HCT116 (cell line): Measurements from ENCODE around the gene SIPA1L3. TPM values are rescaled to one million over a fixed set of nuclear protein-coding genes. Genes with fewer than 3 reads are reported as not detected.

Experiments
- ATAC-seq: fragments of 200-7000 bp; cut with Tn5 transposase; 2 replicates; pipeline ENCODE4 v1.9.1; 2020; ENCODE audit warnings: mild to moderate bottlenecking, moderate library complexity
- BruUV-seq: library from RNA; stranded (reverse); fragments of 400-500 nt; replicated peaks from 2 replicates; lab custom pipeline; 2021; lab: Mats Ljungman, UMichigan
- CTCF ChIA-PET: fragments of 300-600 bp; sonication (Branson Sonifier 250); formaldehyde crosslinking; loops from one replicate; lab custom pipeline; 2021; ENCODE audit warnings: antibody characterized with exemption; lab: Charles Lee
- POLR2A ChIA-PET: fragments of 300-600, 350-600 bp; sonication (Branson Sonifier 250); formaldehyde crosslinking; loops from one replicate; lab custom pipeline; 2021; ENCODE audit warnings: antibody characterized with exemption; lab: Charles Lee
- RAD21 ChIA-PET, 2 experiments: fragments of 300-600 bp; sonication (Branson Sonifier 250); formaldehyde crosslinking; loops; one replicate each; lab custom pipeline; 2023; ENCODE audit warnings: low total read pairs in 2 of 2; ENCODE audit not compliant: uncharacterized antibody in 2 of 2, unreplicated experiment in 2 of 2, low non-redundant PET in 1 of 2; lab: Charles Lee
- DNase-seq: peaks from one replicate; pipeline ENCODE4 v3.0.0-alpha.2; 2010; ENCODE audit warnings: low read depth, low spot score
- H2AFZ ChIP-seq: fragments of 200-600 bp; shearing (Covaris generic), sonication (generic); 2 replicates; pipeline ENCODE4 v1.6.1; 2017; ENCODE audit warnings: low read depth, mixed run types, mixed read lengths, antibody characterized with exemption, low read length; ENCODE audit not compliant: poor library complexity, severe bottlenecking
- H3K27ac ChIP-seq: 2 replicates; pipeline ENCODE4 v1.5.1; 2012; ENCODE audit warnings: low read depth, low read length
- H3K27me3 ChIP-seq: fragments of 200-600 bp; sonication (generic); 2 replicates; pipeline ENCODE4 v1.6.1; 2016; ENCODE audit warnings: mixed run types, low read length, mixed read lengths; ENCODE audit not compliant: insufficient read depth
- H3K36me3 ChIP-seq, 2 experiments: fragments of 200-500 bp in 1 of 2; fragments of 200-600 bp in 1 of 2; sonication (Bioruptor generic) in 1 of 2; sonication (generic) in 1 of 2; 2 replicates each; pipeline versions ENCODE4 v1.5.1 to v1.6.1; 2014 to 2016; ENCODE audit warnings: low read length in 2 of 2, inconsistent platforms in 1 of 2, mixed read lengths in 1 of 2, mixed run types in 1 of 2; ENCODE audit not compliant: insufficient read depth in 2 of 2, control insufficient read depth in 1 of 2
- H3K4me1 ChIP-seq, 2 experiments: fragments of 200-600 bp in 1 of 2; sonication (generic) in 1 of 2; 2 replicates each; pipeline versions ENCODE4 v1.5.1 to v1.6.1; 2012 to 2017; ENCODE audit warnings: low read length in 2 of 2, inconsistent platforms in 1 of 2, mild to moderate bottlenecking in 1 of 2, mixed read lengths in 1 of 2, mixed run types in 1 of 2, moderate library complexity in 1 of 2; ENCODE audit not compliant: insufficient read depth in 2 of 2, control insufficient read depth in 1 of 2
- H3K4me2 ChIP-seq: fragments of 200-600 bp; sonication (generic); 2 replicates; pipeline ENCODE4 v1.6.1; 2017; ENCODE audit warnings: mixed run types, low read length, mixed read lengths
- H3K4me3 ChIP-seq, 2 experiments: fragments of 200-600 bp in 1 of 2; sonication (generic) in 1 of 2; replicated peaks in 1 of 2; 2 replicates each; pipeline ENCODE4 v1.5.1; 2011 to 2016; ENCODE audit warnings: low read length in 2 of 2, control low read depth in 1 of 2, low read depth in 1 of 2, mild to moderate bottlenecking in 1 of 2, mixed read lengths in 1 of 2, mixed run types in 1 of 2
- H3K79me2 ChIP-seq: fragments of 200-600 bp; sonication (generic); 2 replicates; pipeline ENCODE4 v1.6.1; 2017; ENCODE audit warnings: mild to moderate bottlenecking, mixed run types, low read length, moderate library complexity, mixed read lengths; ENCODE audit not compliant: insufficient read depth
- H3K9ac ChIP-seq: fragments of 200-600 bp; sonication (generic); 2 replicates; pipeline ENCODE4 v1.6.1; 2016; ENCODE audit warnings: low read length, mixed read lengths
- H3K9me2 ChIP-seq: fragments of 200-600 bp; sonication (generic), shearing (Covaris generic); 2 replicates; pipeline ENCODE4 v1.6.1; 2017; ENCODE audit warnings: mixed run types, mild to moderate bottlenecking, moderate library complexity; ENCODE audit not compliant: insufficient read depth
- H3K9me3 ChIP-seq, 2 experiments: fragments of 200-500 bp in 1 of 2; fragments of 200-600 bp in 1 of 2; sonication (Bioruptor generic) in 1 of 2; sonication (generic) in 1 of 2; 2 replicates each; pipeline ENCODE4 v1.6.1; 2014 to 2017; ENCODE audit warnings: low read length in 2 of 2, mixed read lengths in 2 of 2, inconsistent platforms in 1 of 2, low read depth in 1 of 2, mild to moderate bottlenecking in 1 of 2, mixed run types in 1 of 2, moderate library complexity in 1 of 2; ENCODE audit not compliant: control insufficient read depth in 1 of 2, insufficient read depth in 1 of 2
- H4K20me1 ChIP-seq: fragments of 200-600 bp; sonication (generic), shearing (Covaris generic); 2 replicates; pipeline ENCODE4 v1.6.1; 2017; ENCODE audit warnings: mixed run types, mild to moderate bottlenecking, moderate library complexity; ENCODE audit not compliant: insufficient read depth
- ATF3 ChIP-seq: IDR thresholded peaks from 2 replicates; pipeline ENCODE4 v1.6.1; 2012
- CBX3 ChIP-seq: IDR thresholded peaks from 2 replicates; pipeline ENCODE4 v1.6.1; 2012; ENCODE audit warnings: low read depth
- CEBPB ChIP-seq: IDR thresholded peaks from 2 replicates; pipeline ENCODE4 v1.6.1; 2012; ENCODE audit warnings: low read depth
- CTCF ChIP-seq, 3 experiments: fragments of 200-600 bp in 1 of 3; sonication (generic) in 1 of 3; IDR thresholded peaks in 2 of 3; conservative IDR thresholded peaks in 1 of 3; 2 replicates each; pipeline ENCODE4 v1.5.1; 2012 to 2017; ENCODE audit warnings: low read depth in 2 of 3, low read length in 2 of 3, antibody characterized with exemption in 1 of 3, borderline replicate concordance in 1 of 3, control low read depth in 1 of 3, mild to moderate bottlenecking in 1 of 3, mixed read lengths in 1 of 3, mixed run types in 1 of 3, moderate library complexity in 1 of 3; ENCODE audit not compliant: insufficient read depth in 1 of 3
- ELF1 ChIP-seq: IDR thresholded peaks from 2 replicates; pipeline ENCODE4 v1.6.1; 2012; ENCODE audit warnings: low read depth, borderline replicate concordance
- FOSL1 ChIP-seq: IDR thresholded peaks from 2 replicates; pipeline ENCODE4 v1.6.1; 2012; ENCODE audit warnings: low read depth
- JUND ChIP-seq: IDR thresholded peaks from 2 replicates; pipeline ENCODE4 v1.6.1; 2012
- POLR2A ChIP-seq: IDR thresholded peaks from 2 replicates; pipeline ENCODE4 v1.7.0; 2011; ENCODE audit warnings: borderline replicate concordance; ENCODE audit not compliant: insufficient read depth, insufficient read length; ENCODE audit errors: extremely low read depth
- POLR2AphosphoS5 ChIP-seq: IDR thresholded peaks from 2 replicates; pipeline ENCODE4 v1.6.1; 2011; ENCODE audit warnings: mild to moderate bottlenecking, low read depth, low read length, moderate library complexity
- RAD21 ChIP-seq: IDR thresholded peaks from 2 replicates; pipeline ENCODE4 v1.6.1; 2012; ENCODE audit warnings: low read depth, mild to moderate bottlenecking
- REST ChIP-seq: IDR thresholded peaks from 2 replicates; pipeline ENCODE4 v1.6.1; 2012; ENCODE audit warnings: low read depth
- SIN3A ChIP-seq: IDR thresholded peaks from 2 replicates; pipeline ENCODE4 v1.6.1; 2012; ENCODE audit warnings: low read depth
- SP1 ChIP-seq: IDR thresholded peaks from 2 replicates; pipeline ENCODE4 v1.6.1; 2012; ENCODE audit warnings: low read depth
- SRF ChIP-seq: IDR thresholded peaks from 2 replicates; pipeline ENCODE4 v1.6.1; 2012; ENCODE audit warnings: low read depth
- TCF7L2 ChIP-seq: IDR thresholded peaks from 2 replicates; pipeline ENCODE4 v1.7.0; 2011; ENCODE audit warnings: borderline replicate concordance, inconsistent platforms; ENCODE audit not compliant: insufficient read depth, insufficient read length; ENCODE audit errors: extremely low read depth
- YY1 ChIP-seq: IDR thresholded peaks from 2 replicates; pipeline ENCODE4 v1.6.1; 2011; ENCODE audit warnings: low read length, low read depth, moderate library complexity, mild to moderate bottlenecking; ENCODE audit not compliant: insufficient replicate concordance; ENCODE audit errors: extremely low read depth
- ZBTB33 ChIP-seq: IDR thresholded peaks from 2 replicates; pipeline ENCODE4 v1.6.1; 2011; ENCODE audit warnings: mild to moderate bottlenecking, low read length, moderate library complexity; ENCODE audit not compliant: insufficient replicate concordance; ENCODE audit errors: extremely low read depth
- ZFX ChIP-seq: fragments of 450-650 bp; IDR thresholded peaks from 2 replicates; pipeline ENCODE4 v1.6.1; 2017
- intact Hi-C: fragments of 100-400 bp; cut with micrococcal nuclease; formaldehyde crosslinking; loops from 2 replicates; pipeline ENCODE4 v1.10.0; 2022
- total RNA-seq: library from RNA; stranded (reverse); gene quantifications from one replicate; pipeline ENCODE4 v1.2.1, GENCODE V29; 2021; ENCODE audit not compliant: unreplicated experiment

The SIPA1L3 gene
- total RNA-seq, 1 experiment from 2014 or later = 41.8 TPM

- TF ChIP-seq CTCF (IDR thresholded peaks at IDR 0.05 in 2 of 3, conservative IDR thresholded peaks at IDR 0.05 in 1 of 3; ENCODE audit: borderline replicate concordance in 1 of 3, insufficient read depth in 1 of 3, low read depth in 2 of 3, low read length in 2 of 3) (no peak), ELF1 (no peak), FOSL1 (no peak), YY1 (no peak), CEBPB (no peak), ATF3 (no peak), POLR2AphosphoS5 (no peak)
These were observed 261.6 kb downstream of the SIPA1L3 start (continued) for GRCh38 chr19:38168637-38169036.

GRCh38 chr19:38170334-38170733 lies 263.3 kb downstream of the SIPA1L3 start:
- Histone ChIP-seq H3K27ac (no peak overlapping the region), H3K4me3 (no peak overlapping the region), H4K20me1 (no peaks in the 10 kb centered on the region), H2AFZ (no peak overlapping the region), H3K9me3 (no peaks in the 10 kb centered on the region), H3K9ac (no peak overlapping the region), H3K4me2 (no peak overlapping the region), H3K79me2 (no peaks in the 10 kb centered on the region)
- CTCF ChIA-PET = no interaction called here
- POLR2A ChIA-PET = no interaction called here
- no peak for ATAC-seq
- TF ChIP-seq RAD21 (no peak), ZFX (no peak), SIN3A (no peak), TCF7L2 (no peak), JUND (no peak), CEBPB (no peak), FOSL1 (no peak), ZBTB33 (no peak), ELF1 (no peak), SP1 (no peak), SRF (no peak), POLR2A (no peak), CBX3 (no peak), REST (no peak)
- TF ChIP-seq, all 23 proteins: peak for 0
- Histone ChIP-seq H3K4me1 (no peaks in the 10 kb centered on the region), H3K36me3 (peaks cover 0 to 3% of the 10 kb centered on the region in 2 experiments; a peak in 2 of 4 replicates), H3K9me2 (no peaks in the 10 kb centered on the region), H3K27me3 (no peaks in the 10 kb centered on the region)
- no TSS peak for BruUV-seq
- no peak for DNase-seq
- intact Hi-C loops = no loop called here
- RAD21 ChIA-PET = no interaction called here
